Peyer's patch (tissue), 4 donors: ENCODE measurements around the gene SAMD9. TPM values are rescaled to one million over a fixed set of nuclear protein-coding genes. Genes with fewer than 3 reads are reported as not detected.

Experiments
- DNase-seq, 3 donors: peaks; one replicate each; pipeline ENCODE4 v3.0.0-alpha.2; 2017 to 2019
- H3K27ac ChIP-seq, 4 donors: fragments of 200-600 bp; sonication (generic); one replicate each; pipeline ENCODE4 v1.5.1; 2016 to 2019
- H3K27me3 ChIP-seq, 2 donors: fragments of 200-600 bp; sonication (generic); one replicate each; pipeline ENCODE4 v1.5.1; 2019
- H3K36me3 ChIP-seq, 3 donors: fragments of 200-600 bp; sonication (generic); one replicate each; pipeline ENCODE4 v1.5.1; 2016 to 2019
- H3K4me1 ChIP-seq, 4 donors: fragments of 200-600 bp; sonication (generic); one replicate each; pipeline ENCODE4 v1.5.1; 2016 to 2019
- H3K4me3 ChIP-seq, 4 donors: fragments of 200-600 bp; sonication (generic); 1 replicate in 3 of 4; 2 replicates in 1 of 4; pipeline ENCODE4 v1.5.1; 2016 to 2019; ENCODE audit warnings: mild to moderate bottlenecking in 1 of 4
- H3K9me3 ChIP-seq, 4 donors: fragments of 200-600 bp; sonication (generic); one replicate each; pipeline ENCODE4 v1.5.1; 2016 to 2019; ENCODE audit warnings: mild to moderate bottlenecking in 1 of 4
- CTCF ChIP-seq, 6 experiments: fragments of 450-650 bp in 4 of 6; fragments of 200-600 bp in 2 of 6; sonication (generic) in 1 of 6; IDR thresholded peaks; one replicate each; pipeline ENCODE4 v1.5.1; 2017 to 2019; ENCODE audit warnings: antibody characterized with exemption in 6 of 6, mild to moderate bottlenecking in 3 of 6, moderate library complexity in 1 of 6
- POLR2A ChIP-seq, 2 donors: fragments of 450-650 bp; IDR thresholded peaks; one replicate each; pipeline ENCODE4 v1.5.1; 2017; ENCODE audit warnings: antibody characterized with exemption in 2 of 2, mild to moderate bottlenecking in 2 of 2, moderate library complexity in 2 of 2
- total RNA-seq, 4 donors: library from RNA; depleted of rRNA; stranded (reverse); fragments of >200 nt; gene quantifications; one replicate each; pipeline ENCODE4 v1.1.0, GENCODE V29; 2016

The SAMD9 gene
- 10 to 100 TPM in 3 of 4 donors, 1 to 10 TPM in 1; 6.5 to 20.6 (median 17.4) TPM for total RNA-seq

DNA sequence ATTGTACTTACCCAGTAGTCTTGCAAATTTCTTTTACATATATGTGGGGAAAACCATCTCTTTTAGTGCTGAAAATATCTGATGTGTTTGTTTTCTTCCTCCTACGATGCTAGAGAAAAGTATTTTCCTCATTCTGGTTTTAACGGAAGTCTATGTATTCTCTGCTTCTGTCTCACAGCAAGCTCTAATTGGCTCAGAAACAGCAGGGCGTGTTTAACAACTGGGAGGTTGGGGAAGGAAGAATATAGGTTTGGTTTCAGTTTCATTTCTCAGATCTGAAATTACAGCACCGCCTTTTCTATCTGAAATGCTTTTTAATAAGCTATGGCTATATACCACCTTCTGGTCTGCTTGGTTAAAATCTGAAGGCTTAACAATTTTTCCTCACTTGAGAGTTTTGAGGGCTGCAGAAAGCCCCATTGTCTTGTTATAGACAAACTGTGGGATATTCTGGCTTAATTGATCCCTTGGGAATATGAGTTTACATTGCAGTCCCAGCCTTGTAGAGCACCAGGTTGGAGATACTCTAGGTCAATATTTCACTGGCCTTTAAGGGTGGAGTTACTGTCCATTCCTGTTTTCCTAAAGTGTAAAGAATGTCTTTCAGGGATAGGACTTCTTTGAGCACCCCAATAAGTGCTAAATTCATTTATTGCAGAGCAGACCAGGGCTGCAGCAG is at the start of gene SAMD9:
SAMD9 (minus strand) TSS at position 128 of the 679 bp plus-strand sequence. CDS start 11,882 bp downstream, outside the sequence.
- Histone ChIP-seq H3K27ac (peak within 1 kb of the TSS; percentile 47 to 79 (median 67)), H3K9me3 (peaks cover 0 to 4% (median 0%) of the 10 kb centered on the region in 4 donors), H3K36me3 (peaks cover 0 to 6% (median 0%) of the 10 kb centered on the region in 3 donors), H3K27me3 (no peaks in the 10 kb centered on the region), H3K4me3 (peak within 1 kb of the TSS; percentile 34 to 52 (median 42)), H3K4me1 (peaks cover 0 to 12% (median 4%) of the 10 kb centered on the region in 4 donors)
- peak in 2 of 3 donors; percentile 64 to 82 for DNase-seq
- peak in 1 of 2 donors; percentile 39 for TF ChIP-seq POLR2A (IDR thresholded peaks at IDR 0.05)
- no peak for TF ChIP-seq CTCF (IDR thresholded peaks at IDR 0.05)

DNA sequence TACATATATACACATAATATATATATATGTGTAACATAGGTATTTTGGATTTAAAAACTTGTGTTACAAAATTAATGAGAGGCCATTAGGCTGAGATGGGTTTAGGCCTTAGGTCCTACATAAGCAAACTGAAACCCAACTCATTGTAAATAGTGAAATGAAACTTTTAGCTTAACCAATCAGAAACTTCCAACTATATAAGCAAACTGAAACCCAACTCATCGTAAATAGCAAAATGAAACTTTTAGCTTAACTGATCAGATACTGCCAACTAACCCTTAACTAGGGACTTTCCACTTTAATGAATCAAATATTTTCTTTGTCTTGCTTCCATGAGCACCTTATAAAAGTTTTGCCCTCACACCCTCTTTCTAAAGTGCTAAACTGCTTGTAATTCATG is 47.7 kb upstream of the SAMD9 start:
- H3K27ac ChIP-seq = peak overlapping the region in 1 of 4 donors; percentile 58
- no peaks in the 10 kb centered on the region for H3K36me3 ChIP-seq
- no peaks in the 10 kb centered on the region for H3K27me3 ChIP-seq
- no peak for DNase-seq
- TF ChIP-seq POLR2A (IDR thresholded peaks at IDR 0.05) (no peak), CTCF (IDR thresholded peaks at IDR 0.05) (no peak)
- H3K4me1 ChIP-seq = no peaks in the 10 kb centered on the region
- H3K9me3 ChIP-seq = peaks cover 0 to 4% (median 0%) of the 10 kb centered on the region in 4 donors
- H3K4me3 ChIP-seq = no peak overlapping the region

GRCh38 chr7:93164766-93165165 is 47.0 kb upstream of the SAMD9 start:
- H3K27me3 ChIP-seq = no peaks in the 10 kb centered on the region
- H3K36me3 ChIP-seq = no peaks in the 10 kb centered on the region
- no peaks in the 10 kb centered on the region for H3K4me1 ChIP-seq
- DNase-seq = no peak
- no peak for TF ChIP-seq POLR2A (IDR thresholded peaks at IDR 0.05)
- no peak for TF ChIP-seq CTCF (IDR thresholded peaks at IDR 0.05)
- no peak overlapping the region for H3K4me3 ChIP-seq
- H3K9me3 ChIP-seq = no peaks in the 10 kb centered on the region
- no peak overlapping the region for H3K27ac ChIP-seq

- DNase-seq = no peak
- H3K27me3 ChIP-seq = no peaks in the 10 kb centered on the region
- no peaks in the 10 kb centered on the region for H3K9me3 ChIP-seq
- no peak overlapping the region for H3K4me3 ChIP-seq
- no peak overlapping the region for H3K27ac ChIP-seq
- H3K36me3 ChIP-seq = no peaks in the 10 kb centered on the region
- TF ChIP-seq CTCF (IDR thresholded peaks at IDR 0.05) (no peak), POLR2A (IDR thresholded peaks at IDR 0.05) (no peak)
- H3K4me1 ChIP-seq = no peaks in the 10 kb centered on the region
These were observed 43.5 kb upstream of the SAMD9 start for GRCh38 chr7:93161181-93161762.

- DNase-seq = no peak
- TF ChIP-seq CTCF (IDR thresholded peaks at IDR 0.05) (no peak), POLR2A (IDR thresholded peaks at IDR 0.05) (no peak)
- Histone ChIP-seq H3K4me3 (no peak overlapping the region), H3K36me3 (no peaks in the 10 kb centered on the region), H3K27ac (no peak overlapping the region), H3K27me3 (no peaks in the 10 kb centered on the region), H3K4me1 (no peaks in the 10 kb centered on the region), H3K9me3 (no peaks in the 10 kb centered on the region)
These were observed 42.6 kb upstream of the SAMD9 start for GRCh38 chr7:93160410-93160809.
